ENCODE measurements around the gene TCHH.

TCHH gene

DNA sequence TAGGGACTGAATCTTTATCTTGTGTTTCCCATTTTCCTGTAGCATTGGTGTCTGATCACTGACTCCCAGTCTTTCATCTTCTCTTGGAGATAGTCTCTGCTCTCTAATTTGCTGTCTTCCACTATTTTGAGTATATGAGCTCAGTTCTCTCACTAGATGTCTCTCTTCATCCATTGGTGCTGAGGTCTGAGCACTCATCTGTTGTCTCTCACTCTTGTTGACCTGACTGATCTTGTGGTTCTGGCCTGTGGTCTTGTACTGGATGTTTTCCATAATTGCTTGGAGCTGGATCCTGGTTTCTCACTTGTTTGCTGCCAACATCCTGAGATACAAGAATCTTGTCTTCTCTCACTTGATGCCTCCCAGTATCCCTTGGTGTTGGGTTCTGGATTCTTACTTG is 53.3 kb downstream of the TCHH start:
- DNase-seq (ENCODE audit: low read depth in 4 of 4, low spot score in 1 of 4), result no peak

All from stimulated activated CD4-positive, alpha-beta T cell treated with anti-CD3 and anti-CD28 coated beads, Interleukin-1b, Interleukin-23, amount 100 ng/mL, for 24 hours (primary cell).